Omental fat pad (tissue), 4 donors: ENCODE data around the gene PRRT1. TPM values are rescaled to one million over a fixed set of nuclear protein-coding genes. Genes with fewer than 3 reads are reported as not detected.
A peak's percentile ranks its signal among the peaks of the same experiment; 100 is the strongest.

Experiments used
- ATAC-seq: fragments of 150-250 bp; one replicate; pipeline ENCODE4 v1.9.1; 2016; ENCODE audit warnings: mild to moderate bottlenecking, moderate library complexity; ENCODE audit not compliant: low FRiP score
- DNase-seq: peaks from one replicate; pipeline ENCODE4 v3.0.0-alpha.2; 2019; ENCODE audit warnings: low spot score
- total RNA-seq, 4 donors: library from RNA; depleted of rRNA; stranded (reverse); fragments of >200 nt; gene quantifications; one replicate each; pipeline ENCODE4 v1.1.0, GENCODE V29; 2016
- TF ChIP-seq, protein P1 (sequence below), 3 donors: fragments of 450-650 bp; IDR thresholded peaks; one replicate each; pipeline ENCODE4 v1.5.1; 2016 to 2017; ENCODE audit warnings: antibody characterized with exemption in 3 of 3, mild to moderate bottlenecking in 3 of 3, moderate library complexity in 2 of 3

PRRT1 gene
- total RNA-seq, 4 donors from 2014 or later: 0.24 to 1.0 (median 0.34) TPM

GRCh38 chr6:32131439-32131948 is 20.2 kb downstream of the PRRT1 start:
- no peak for ATAC-seq
- no peak for DNase-seq
- TF ChIP-seq, protein P1, sequence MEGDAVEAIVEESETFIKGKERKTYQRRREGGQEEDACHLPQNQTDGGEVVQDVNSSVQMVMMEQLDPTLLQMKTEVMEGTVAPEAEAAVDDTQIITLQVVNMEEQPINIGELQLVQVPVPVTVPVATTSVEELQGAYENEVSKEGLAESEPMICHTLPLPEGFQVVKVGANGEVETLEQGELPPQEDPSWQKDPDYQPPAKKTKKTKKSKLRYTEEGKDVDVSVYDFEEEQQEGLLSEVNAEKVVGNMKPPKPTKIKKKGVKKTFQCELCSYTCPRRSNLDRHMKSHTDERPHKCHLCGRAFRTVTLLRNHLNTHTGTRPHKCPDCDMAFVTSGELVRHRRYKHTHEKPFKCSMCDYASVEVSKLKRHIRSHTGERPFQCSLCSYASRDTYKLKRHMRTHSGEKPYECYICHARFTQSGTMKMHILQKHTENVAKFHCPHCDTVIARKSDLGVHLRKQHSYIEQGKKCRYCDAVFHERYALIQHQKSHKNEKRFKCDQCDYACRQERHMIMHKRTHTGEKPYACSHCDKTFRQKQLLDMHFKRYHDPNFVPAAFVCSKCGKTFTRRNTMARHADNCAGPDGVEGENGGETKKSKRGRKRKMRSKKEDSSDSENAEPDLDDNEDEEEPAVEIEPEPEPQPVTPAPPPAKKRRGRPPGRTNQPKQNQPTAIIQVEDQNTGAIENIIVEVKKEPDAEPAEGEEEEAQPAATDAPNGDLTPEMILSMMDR (IDR thresholded peaks at IDR 0.05): no peak

DNA sequence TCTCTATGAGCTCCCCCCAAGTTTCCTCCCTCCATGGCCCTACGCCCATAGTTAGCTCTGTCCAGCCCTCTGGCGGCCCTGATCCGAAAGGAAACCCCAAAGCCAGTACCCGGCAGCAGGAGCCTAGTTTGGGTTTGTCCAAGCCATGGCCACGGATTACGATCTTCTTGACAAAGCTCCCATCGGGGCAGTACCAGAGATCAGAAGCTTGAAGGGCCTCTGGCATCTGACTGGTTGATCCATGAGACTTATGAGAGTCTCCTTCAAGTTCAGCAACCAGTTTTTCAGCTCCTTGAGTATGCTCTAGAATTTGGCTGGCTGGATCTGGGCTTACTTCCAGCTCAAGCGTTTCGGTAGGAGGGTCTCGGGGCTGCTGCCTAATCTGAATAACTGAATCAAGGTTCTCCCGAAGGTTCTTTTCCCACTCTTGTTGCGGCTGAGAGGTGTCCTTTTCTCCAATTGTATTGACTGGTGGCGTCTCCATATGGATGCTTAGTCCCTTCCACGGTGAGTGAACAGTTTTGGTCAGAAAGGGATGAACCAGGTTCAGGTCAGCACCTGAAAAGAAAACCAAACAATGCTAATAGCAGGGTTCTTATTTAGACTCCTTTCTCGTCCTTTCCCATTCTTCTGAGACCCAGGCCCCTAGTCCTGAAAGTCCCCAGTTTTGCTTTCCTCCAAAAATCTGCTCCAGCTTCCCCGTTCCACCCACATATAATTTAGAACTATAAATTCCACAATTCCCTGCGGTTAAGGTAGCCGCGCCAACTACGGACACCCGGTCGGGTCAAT is 22.2 kb downstream of the PRRT1 start:
- TF ChIP-seq, protein P1 (IDR thresholded peaks at IDR 0.05): no peak
- DNase-seq (no peak), ATAC-seq (peak; percentile 31)

DNA sequence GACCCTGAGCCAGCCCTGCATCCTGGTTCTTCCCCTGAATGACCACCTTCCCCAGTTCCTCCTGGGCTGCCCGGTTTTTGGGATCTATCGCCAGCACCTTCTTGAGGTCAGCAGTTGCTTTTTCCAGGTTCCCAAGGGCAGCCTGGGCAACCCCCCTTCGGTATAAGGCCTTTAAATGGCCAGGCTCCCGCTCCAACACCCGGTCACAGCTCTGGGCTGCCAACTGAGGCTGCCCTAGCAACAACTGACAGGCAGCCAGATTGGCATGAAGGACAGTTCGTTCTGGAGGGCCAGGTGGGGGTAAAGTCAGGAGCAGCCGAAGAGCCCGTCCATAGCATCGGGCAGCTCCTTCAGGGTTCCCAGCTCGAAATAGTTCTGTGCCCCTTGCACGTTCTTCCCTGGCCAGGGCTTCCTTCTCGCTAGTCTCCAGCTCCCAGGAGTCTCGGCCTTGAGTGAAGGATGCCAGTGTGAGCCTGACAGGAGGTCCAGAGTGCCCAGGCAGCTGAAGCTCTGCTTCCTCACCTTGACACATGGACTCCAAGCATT is 22.9 kb downstream of the PRRT1 start:
- DNase-seq (no peak), ATAC-seq (no peak)
- TF ChIP-seq, protein P1 (IDR thresholded peaks at IDR 0.05): no peak

GRCh38 chr6:32127717-32128592 is 23.8 kb downstream of the PRRT1 start, which contains the start of gene ATF6B:
ATF6B (minus strand) TSS chr6:32128246; CDS start chr6:32128207, 39 bp downstream.
- ATAC-seq: peak; percentile 92
- DNase-seq: peak; percentile 91
- TF ChIP-seq, protein P1 (IDR thresholded peaks at IDR 0.05): no peak

DNA sequence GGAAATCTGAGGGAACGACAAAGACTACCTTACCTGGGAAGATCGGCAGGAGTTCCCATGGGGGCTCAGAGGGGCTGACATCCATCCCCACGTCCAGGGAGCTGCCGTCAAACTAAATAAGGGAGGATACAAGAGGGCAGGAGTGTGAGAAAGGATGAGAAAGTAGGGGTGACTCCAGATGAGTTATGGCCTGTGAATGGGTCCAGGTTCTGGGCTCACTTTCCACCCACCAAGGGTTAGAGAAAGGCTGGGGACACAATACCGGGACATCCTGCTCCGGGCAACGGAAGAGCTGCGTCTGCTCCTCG is 24.4 kb downstream of the PRRT1 start:
- DNase-seq (no peak), ATAC-seq (no peak)
- TF ChIP-seq, protein P1 (IDR thresholded peaks at IDR 0.05): no peak

- no peak for DNase-seq
- ATAC-seq: no peak
- TF ChIP-seq, protein P1 (IDR thresholded peaks at IDR 0.05): no peak
Observed at GRCh38 chr6:32126880-32127279, 24.9 kb downstream of the PRRT1 start.
